Calu3 (cell line): ENCODE data around the gene BIRC2. TPM values are rescaled to one million over a fixed set of nuclear protein-coding genes. Genes with fewer than 3 reads are reported as not detected.

Experiments
- BruUV-seq: library from RNA; stranded (reverse); fragments of 400-500 nt; replicated peaks from 2 replicates; lab custom pipeline; 2021; lab: Mats Ljungman, UMichigan
- CTCF ChIA-PET: fragments of 300-600 bp; sonication (Branson Sonifier 250); formaldehyde crosslinking; loops from one replicate; lab custom pipeline; 2022; ENCODE audit warnings: antibody characterized with exemption; lab: Charles Lee
- DNase-seq: peaks from one replicate; pipeline ENCODE4 v3.0.0; 2022
- H3K27ac Mint-ChIP-seq: one replicate; pipeline ENCODE4 v1.8.0; 2022; ENCODE audit warnings: mixed read lengths; ENCODE audit not compliant: unreplicated experiment
- H3K27me3 Mint-ChIP-seq: one replicate; pipeline ENCODE4 v1.8.0; 2022; ENCODE audit warnings: mixed read lengths; ENCODE audit not compliant: unreplicated experiment
- H3K36me3 Mint-ChIP-seq: one replicate; pipeline ENCODE4 v1.8.0; 2022; ENCODE audit warnings: mild to moderate bottlenecking, moderate library complexity, mixed read lengths; ENCODE audit not compliant: insufficient read depth, unreplicated experiment
- H3K4me1 Mint-ChIP-seq: one replicate; pipeline ENCODE4 v1.8.0; 2022; ENCODE audit warnings: mild to moderate bottlenecking, low read depth, mixed read lengths; ENCODE audit not compliant: unreplicated experiment
- H3K4me3 Mint-ChIP-seq: one replicate; pipeline ENCODE4 v1.8.0; 2022; ENCODE audit warnings: mild to moderate bottlenecking, low read depth, moderate library complexity, mixed read lengths; ENCODE audit not compliant: unreplicated experiment
- H3K9me3 Mint-ChIP-seq: one replicate; pipeline ENCODE4 v1.8.0; 2022; ENCODE audit warnings: low read depth, mixed read lengths; ENCODE audit not compliant: unreplicated experiment
- intact Hi-C: fragments of 100-400 bp; cut with micrococcal nuclease; formaldehyde crosslinking; loops from one replicate; pipeline ENCODE4 v1.10.0; 2022; ENCODE audit not compliant: unreplicated experiment
- total RNA-seq: library from RNA; stranded (reverse); gene quantifications from 2 replicates; pipeline ENCODE4 v1.2.3, GENCODE V29; 2022
- TF ChIP-seq, protein P1 (sequence below): fragments of 200-600 bp; IDR thresholded peaks from one replicate; pipeline ENCODE4 v1.8.0; 2022; ENCODE audit warnings: antibody characterized with exemption; ENCODE audit not compliant: unreplicated experiment

The BIRC2 gene
- total RNA-seq, 1 experiment from 2014 or later: 32.6 TPM

- TF ChIP-seq, protein P1, sequence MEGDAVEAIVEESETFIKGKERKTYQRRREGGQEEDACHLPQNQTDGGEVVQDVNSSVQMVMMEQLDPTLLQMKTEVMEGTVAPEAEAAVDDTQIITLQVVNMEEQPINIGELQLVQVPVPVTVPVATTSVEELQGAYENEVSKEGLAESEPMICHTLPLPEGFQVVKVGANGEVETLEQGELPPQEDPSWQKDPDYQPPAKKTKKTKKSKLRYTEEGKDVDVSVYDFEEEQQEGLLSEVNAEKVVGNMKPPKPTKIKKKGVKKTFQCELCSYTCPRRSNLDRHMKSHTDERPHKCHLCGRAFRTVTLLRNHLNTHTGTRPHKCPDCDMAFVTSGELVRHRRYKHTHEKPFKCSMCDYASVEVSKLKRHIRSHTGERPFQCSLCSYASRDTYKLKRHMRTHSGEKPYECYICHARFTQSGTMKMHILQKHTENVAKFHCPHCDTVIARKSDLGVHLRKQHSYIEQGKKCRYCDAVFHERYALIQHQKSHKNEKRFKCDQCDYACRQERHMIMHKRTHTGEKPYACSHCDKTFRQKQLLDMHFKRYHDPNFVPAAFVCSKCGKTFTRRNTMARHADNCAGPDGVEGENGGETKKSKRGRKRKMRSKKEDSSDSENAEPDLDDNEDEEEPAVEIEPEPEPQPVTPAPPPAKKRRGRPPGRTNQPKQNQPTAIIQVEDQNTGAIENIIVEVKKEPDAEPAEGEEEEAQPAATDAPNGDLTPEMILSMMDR: no peak
- intact Hi-C loops: no loop called here
- Mint-ChIP-seq H3K27ac (no peak overlapping the region), H3K27me3 (no peaks in the 10 kb centered on the region), H3K4me1 (no peaks in the 10 kb centered on the region), H3K4me3 (no peak overlapping the region), H3K36me3 (peaks cover 15% of the 10 kb centered on the region), H3K9me3 (no peaks in the 10 kb centered on the region)
- CTCF ChIA-PET: no interaction called here
- DNase-seq: no peak
- BruUV-seq: no TSS peak
Observed at GRCh38 chr11:102399189-102399588, 52.2 kb downstream of the BIRC2 start.

DNA sequence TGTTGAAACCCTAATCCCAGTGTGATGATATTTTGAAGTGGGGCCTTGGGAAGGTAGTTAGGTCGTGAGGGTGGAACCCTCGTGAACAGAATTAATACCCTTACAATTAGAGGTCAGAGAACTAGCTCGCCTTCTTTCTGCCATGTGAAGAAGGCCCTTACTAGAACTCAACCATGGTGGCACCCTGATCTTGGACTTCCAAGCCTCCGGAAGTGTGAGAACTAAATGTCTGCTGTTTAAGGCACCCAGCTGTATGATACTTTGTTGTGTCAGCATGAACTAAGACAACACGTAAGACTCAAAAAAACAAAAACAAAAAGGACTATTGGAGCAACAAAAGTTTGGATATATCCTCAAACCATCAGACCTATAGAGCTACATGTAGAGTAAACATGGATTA lies 53.6 kb downstream of the BIRC2 start:
- Mint-ChIP-seq H3K27ac (no peak overlapping the region), H3K4me1 (no peaks in the 10 kb centered on the region), H3K9me3 (no peaks in the 10 kb centered on the region), H3K27me3 (no peaks in the 10 kb centered on the region), H3K4me3 (no peak overlapping the region), H3K36me3 (peaks cover 11% of the 10 kb centered on the region)
- intact Hi-C loops: loop anchor here (5.0 kb wide), 1 partner anchor 47 kb away; no protein-coding TSS in a partner anchor
- TF ChIP-seq, protein P1: no peak
- no TSS peak for BruUV-seq
- no peak for DNase-seq
- CTCF ChIA-PET: interaction anchor here (0.7 kb wide), 1 partner anchor 383 kb away, joined by 3 read pairs; no protein-coding TSS in a partner anchor

DNA sequence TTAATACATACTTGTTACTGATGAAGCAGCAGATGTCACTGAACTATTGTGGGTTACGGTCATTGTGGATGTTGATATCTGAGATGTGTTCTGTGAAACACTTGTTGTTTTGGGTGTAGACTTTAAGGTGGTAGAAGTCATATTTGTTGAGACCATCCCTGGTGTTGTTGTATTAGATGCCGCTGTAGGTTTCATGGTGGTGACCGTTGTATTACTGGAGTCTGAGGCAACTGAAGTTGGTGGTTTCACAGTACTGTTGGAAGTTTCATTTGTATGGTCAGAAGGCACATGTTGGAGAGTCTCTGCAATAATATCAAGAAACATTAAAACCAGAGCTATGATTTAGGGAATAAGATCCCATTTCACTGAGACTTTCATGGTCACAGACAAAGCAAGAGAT lies 54.9 kb downstream of the BIRC2 start:
- DNase-seq: no peak
- Mint-ChIP-seq H3K36me3 (peaks cover 15% of the 10 kb centered on the region), H3K4me3 (no peak overlapping the region), H3K27ac (no peak overlapping the region), H3K27me3 (no peaks in the 10 kb centered on the region), H3K9me3 (no peaks in the 10 kb centered on the region), H3K4me1 (no peaks in the 10 kb centered on the region)
- CTCF ChIA-PET: no interaction called here
- intact Hi-C loops: loop anchor here (5.0 kb wide), 1 partner anchor 45 kb away; no protein-coding TSS in a partner anchor
- TF ChIP-seq, protein P1: no peak
- BruUV-seq: no TSS peak

DNA sequence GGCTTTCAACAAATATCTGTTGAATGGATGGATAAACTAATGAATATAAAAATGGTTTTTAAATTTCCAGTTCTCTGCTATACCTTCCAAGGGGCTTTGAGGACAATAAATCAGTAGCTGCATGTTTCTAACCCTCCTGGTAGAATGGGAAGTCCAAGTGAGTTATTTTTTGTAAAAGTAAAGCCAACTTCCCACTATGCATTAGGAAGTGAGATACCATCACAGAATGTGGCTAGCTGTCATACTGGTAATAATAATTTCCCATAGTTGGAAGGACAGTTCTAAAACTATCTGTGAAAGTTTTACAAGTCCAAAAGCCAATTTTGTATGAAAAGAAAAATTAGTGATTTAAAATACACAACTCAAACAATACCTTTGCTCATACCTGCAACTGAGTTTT lies 55.5 kb downstream of the BIRC2 start:
- Mint-ChIP-seq H3K36me3 (peaks cover 16% of the 10 kb centered on the region), H3K27ac (no peak overlapping the region)

More for the DNA sequence above, 55.5 kb downstream of the BIRC2 start:
- TF ChIP-seq, protein P1: no peak
- no peak for DNase-seq
- BruUV-seq: no TSS peak
- Mint-ChIP-seq H3K4me3 (no peak overlapping the region), H3K9me3 (no peaks in the 10 kb centered on the region), H3K27me3 (no peaks in the 10 kb centered on the region), H3K4me1 (no peaks in the 10 kb centered on the region)
- CTCF ChIA-PET: no interaction called here
- intact Hi-C loops: loop anchor here (5.0 kb wide), 1 partner anchor 45 kb away; no protein-coding TSS in a partner anchor
